Muscle layer of duodenum (tissue), 2 donors: ENCODE data around the gene SGO1.
"Not testable (repeated sequence)": the region's sequence is repeated elsewhere in the genome, so short reads cannot be mapped to it uniquely, and the experiment has no call there.

Experiments
- H3K27ac ChIP-seq: one replicate; pipeline ENCODE4 v1.7.0; 2013; ENCODE audit warnings: mild to moderate bottlenecking, low read length
- H3K27me3 ChIP-seq: one replicate; pipeline ENCODE4 v1.7.0; 2013; ENCODE audit warnings: low read depth, mild to moderate bottlenecking, control low read depth, low read length
- H3K36me3 ChIP-seq, 2 donors: one replicate each; pipeline ENCODE4 v1.7.0; 2013; ENCODE audit warnings: low read length in 2 of 2, control low read depth in 1 of 2, mild to moderate bottlenecking in 1 of 2; ENCODE audit not compliant: insufficient read depth in 2 of 2, control insufficient read depth in 1 of 2
- H3K4me1 ChIP-seq, 2 donors: one replicate each; pipeline ENCODE4 v1.7.0; 2013; ENCODE audit warnings: low read length in 2 of 2, mild to moderate bottlenecking in 2 of 2, control low read depth in 1 of 2, moderate library complexity in 1 of 2; ENCODE audit not compliant: insufficient read depth in 2 of 2, control insufficient read depth in 1 of 2
- H3K4me3 ChIP-seq, 2 donors: one replicate each; pipeline ENCODE4 v1.7.0; 2013; ENCODE audit warnings: low read length in 2 of 2, low read depth in 1 of 2, mild to moderate bottlenecking in 1 of 2
- H3K9me3 ChIP-seq, 2 donors: one replicate each; pipeline ENCODE4 v1.7.0; 2013; ENCODE audit warnings: low read length in 2 of 2, control low read depth in 1 of 2, mild to moderate bottlenecking in 1 of 2; ENCODE audit not compliant: control insufficient read depth in 1 of 2
- donor health status: healthy.

The SGO1 gene

DNA sequence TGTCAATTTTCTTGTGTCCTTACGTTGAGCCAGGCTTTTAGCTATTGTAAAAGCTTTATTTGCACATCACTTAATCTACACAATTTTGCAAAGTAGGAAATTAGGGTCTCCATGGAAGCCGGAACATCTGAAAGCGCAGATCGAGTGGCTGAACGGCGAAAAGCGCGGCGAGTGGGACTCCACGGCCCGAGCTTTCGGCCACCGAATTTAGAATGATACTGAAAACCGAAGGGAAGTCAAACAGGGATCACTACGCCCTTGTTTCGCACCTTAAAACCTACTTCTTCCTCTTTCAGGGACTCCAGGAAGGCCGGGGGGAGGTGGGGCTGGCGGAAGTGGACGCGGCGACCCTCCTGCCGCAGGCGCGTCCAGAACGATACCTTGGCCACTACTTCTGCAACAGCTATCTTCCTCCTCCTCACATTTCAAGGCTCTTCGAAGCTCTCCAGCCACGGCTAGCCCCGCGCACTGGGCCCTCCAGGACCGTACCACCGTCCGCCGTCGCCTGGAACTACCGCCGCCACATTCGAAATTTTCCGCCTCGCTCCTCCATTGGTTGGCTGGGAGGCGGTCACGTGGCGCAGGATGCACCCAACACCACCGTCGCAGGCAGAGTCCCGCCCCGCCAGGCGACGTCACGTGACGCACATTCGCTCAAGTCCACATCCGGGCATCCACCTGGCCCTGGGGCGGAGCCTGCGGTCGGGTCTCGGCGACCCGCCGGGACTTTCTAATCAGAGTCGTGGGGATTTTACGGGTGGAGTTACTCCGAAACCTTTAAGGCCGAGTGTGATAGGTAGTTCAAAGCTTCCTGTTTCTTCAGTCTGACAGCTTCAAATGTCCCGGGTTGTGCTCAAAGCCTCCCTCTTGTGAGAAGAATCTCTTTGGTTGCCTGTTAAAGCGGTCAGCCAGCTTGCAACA is at the start of gene SGO1:
Gene SGO1 (minus strand): TSS at position 528 of the 921 bp plus-strand sequence. CDS start 2,179 bp downstream, outside the sequence.
- no peaks in the 10 kb centered on the region for H3K9me3 ChIP-seq
- peaks cover 0 to 16% of the 10 kb centered on the region in 2 donors for H3K4me1 ChIP-seq
- H3K27ac ChIP-seq, result peak within 1 kb of the TSS; percentile 99
- H3K27me3 ChIP-seq, result no peaks in the 10 kb centered on the region
- peak within 1 kb of the TSS; percentile 98 for H3K4me3 ChIP-seq
- no peaks in the 10 kb centered on the region for H3K36me3 ChIP-seq

DNA sequence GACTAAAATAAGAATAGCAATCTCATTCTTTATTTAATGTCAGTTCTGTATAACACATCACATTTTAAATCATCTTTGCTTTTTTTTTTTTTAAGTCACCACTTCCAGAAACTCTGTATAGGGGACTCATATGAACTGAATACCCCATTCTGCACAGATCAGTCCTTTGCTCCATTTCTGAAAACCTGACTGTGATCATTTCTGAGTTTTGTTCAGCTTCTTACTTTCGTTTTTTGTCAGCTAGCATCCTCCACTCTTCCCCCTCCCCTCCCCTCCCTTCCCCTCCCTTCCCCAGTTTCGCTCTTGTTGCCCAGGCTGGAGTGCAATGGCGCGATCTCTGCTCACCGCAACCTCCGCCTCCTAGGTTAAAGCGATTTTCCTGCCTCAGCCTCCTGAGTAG is 49.8 kb upstream of the SGO1 start:
- no peaks in the 10 kb centered on the region for H3K27me3 ChIP-seq
- H3K4me1 ChIP-seq, result no peaks in the 10 kb centered on the region
- H3K27ac ChIP-seq, result no peak overlapping the region
- H3K9me3 ChIP-seq, result no peaks in the 10 kb centered on the region
- no peak overlapping the region for H3K4me3 ChIP-seq
- H3K36me3 ChIP-seq, result no peaks in the 10 kb centered on the region

DNA sequence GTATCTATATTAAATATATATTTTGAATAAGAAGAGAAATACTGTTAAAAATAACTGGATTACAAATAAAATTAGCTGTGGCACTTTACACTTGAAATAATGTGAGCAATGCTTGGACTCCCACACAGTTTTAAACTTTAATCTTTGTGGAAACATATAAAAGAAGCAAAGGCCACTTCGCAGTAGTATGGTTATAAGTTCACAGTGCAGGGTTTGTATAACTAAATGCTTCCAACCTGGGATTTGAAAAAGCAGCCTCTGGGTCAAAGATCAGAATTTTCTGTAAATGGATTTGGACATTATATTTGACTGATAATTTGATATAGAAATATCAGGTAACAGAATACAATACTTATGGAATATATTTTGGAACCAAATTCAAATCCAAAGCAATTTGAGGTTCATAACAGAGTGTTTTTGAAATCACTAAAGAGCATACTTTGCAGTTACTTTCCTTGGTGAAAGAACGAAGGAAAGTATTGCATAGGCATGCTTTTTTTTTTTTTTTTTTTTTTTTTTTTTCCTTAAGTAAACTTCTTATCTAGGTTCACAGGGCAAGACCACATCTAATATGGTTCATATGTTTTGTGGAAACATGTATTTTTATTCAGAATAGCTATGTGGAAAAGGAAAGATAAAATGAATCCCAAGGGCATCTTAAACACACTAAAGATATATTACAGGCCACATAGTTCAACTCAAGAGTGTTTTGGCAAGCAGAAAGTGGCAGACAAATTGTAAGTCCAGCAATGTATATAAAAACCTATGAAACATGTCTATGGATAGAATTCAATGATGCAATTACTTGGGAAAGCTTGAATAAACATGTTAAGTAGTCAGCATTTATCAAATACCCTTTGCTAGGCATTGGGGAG is 47.1 kb upstream of the SGO1 start:
- no peaks in the 10 kb centered on the region for H3K4me1 ChIP-seq
- H3K4me3 ChIP-seq, result no peak overlapping the region
- H3K9me3 ChIP-seq, result no peaks in the 10 kb centered on the region
- no peaks in the 10 kb centered on the region for H3K36me3 ChIP-seq
- H3K27ac ChIP-seq, result no peak overlapping the region
- H3K27me3 ChIP-seq, result no peaks in the 10 kb centered on the region

DNA sequence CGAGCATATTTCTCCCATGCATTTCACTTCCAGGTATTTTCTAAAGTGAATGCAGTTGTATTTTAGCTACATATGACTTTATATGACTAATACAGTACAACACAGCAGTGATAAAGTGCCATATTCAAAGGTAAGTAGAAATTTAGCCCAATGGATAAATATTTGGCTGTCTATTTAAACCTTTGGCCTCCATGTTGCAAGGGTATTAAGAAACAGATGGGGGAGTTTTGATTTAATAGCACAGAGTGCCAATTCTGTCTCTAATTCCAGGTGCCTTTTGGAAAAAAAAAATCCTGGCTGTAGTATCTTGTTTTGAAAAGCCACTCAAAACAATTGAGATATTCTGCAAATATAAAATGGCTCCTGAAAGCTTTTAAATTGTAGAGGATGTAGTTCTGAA is 44.9 kb upstream of the SGO1 start:
- H3K4me1 ChIP-seq, result no peaks in the 10 kb centered on the region
- H3K27ac ChIP-seq, result no peak overlapping the region
- H3K27me3 ChIP-seq, result no peaks in the 10 kb centered on the region
- H3K4me3 ChIP-seq, result no peak overlapping the region
- H3K36me3 ChIP-seq, result no peaks in the 10 kb centered on the region
- H3K9me3 ChIP-seq, result no peaks in the 10 kb centered on the region

DNA sequence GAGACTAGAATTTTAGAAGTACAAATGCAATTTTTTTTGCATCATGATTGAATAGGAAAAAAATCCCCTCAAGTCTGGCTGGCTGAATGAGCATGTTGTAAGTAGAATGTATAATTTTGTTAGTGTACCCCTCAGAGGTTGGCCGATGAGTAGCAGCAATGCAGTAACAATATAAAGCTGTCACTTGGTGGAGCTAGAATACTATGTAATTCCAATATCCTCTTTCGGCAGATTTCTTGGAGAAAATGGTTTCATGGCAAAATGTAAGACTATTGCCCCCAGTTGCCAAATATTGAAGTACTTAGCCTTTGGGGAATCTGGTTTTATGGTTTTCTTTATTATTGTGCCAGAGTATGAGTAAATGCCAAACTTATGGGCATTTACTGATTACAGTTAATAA is 39.8 kb upstream of the SGO1 start:
- no peaks in the 10 kb centered on the region for H3K36me3 ChIP-seq
- no peaks in the 10 kb centered on the region for H3K27me3 ChIP-seq
- no peak overlapping the region for H3K4me3 ChIP-seq
- H3K4me1 ChIP-seq, result no peaks in the 10 kb centered on the region
- no peaks in the 10 kb centered on the region for H3K9me3 ChIP-seq
- no peak overlapping the region for H3K27ac ChIP-seq

DNA sequence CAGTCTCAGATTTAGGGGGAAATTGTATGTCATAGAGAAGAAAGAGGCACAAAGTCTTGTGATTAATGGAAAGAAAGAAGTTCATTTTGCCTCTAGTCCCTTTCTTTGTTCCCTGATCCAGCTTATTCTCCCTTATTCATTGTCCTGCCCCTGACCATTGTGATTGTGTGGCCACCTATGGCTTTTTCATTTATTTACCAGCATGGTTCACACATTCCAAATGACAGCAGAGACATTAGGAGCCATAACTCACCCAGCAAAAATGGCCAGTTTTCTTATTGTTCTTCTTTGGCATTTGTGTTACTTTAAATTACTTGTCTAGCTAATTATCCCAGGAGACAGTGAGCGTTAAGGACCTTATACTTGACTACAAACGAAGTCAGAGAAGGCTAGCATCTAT is 36.3 kb upstream of the SGO1 start:
- Histone ChIP-seq H3K4me3 (no peak overlapping the region), H3K36me3 (no peaks in the 10 kb centered on the region), H3K4me1 (no peaks in the 10 kb centered on the region), H3K9me3 (no peaks in the 10 kb centered on the region), H3K27me3 (no peaks in the 10 kb centered on the region), H3K27ac (no peak overlapping the region)

DNA sequence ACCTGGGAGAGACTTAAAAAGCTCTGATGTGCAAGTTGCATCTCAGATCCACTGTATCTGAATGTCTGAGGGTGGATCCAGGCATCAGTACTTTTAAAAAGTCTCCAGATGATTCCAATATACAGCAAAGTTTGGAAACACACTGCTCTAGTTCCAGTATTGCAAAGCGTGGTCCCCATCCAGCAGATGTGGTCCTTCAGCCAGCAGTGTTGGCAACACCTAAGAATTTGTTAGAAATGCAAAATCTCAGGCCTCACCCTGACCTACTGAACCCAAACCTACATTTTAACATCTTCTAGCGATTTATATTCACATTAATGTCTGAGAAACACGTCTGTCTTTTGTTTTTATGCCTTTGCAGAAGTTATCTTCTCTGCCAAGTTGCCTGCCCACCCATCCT is 32.2 kb upstream of the SGO1 start:
- H3K4me3 ChIP-seq, result no peak overlapping the region
- H3K9me3 ChIP-seq, result no peaks in the 10 kb centered on the region
- no peaks in the 10 kb centered on the region for H3K27me3 ChIP-seq
- H3K4me1 ChIP-seq, result no peaks in the 10 kb centered on the region
- H3K36me3 ChIP-seq, result no peaks in the 10 kb centered on the region
- no peak overlapping the region for H3K27ac ChIP-seq

DNA sequence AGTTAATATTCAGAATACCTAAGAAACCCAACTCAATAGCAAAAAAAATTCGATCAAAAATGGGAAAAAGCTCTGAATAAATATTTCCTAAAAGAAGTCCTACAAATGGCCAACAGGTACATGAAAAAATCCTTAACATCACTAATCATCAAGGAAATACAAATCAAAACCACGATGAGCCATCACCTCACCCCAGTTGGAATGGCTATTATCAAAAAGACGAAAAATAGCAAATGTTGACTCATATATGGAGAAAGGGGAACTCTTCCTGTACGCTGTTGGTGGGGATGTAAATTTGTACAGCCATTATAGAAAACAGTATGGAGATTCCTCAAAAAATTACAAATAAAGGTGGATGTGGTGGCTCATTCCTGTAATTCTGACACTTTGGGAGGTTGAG is 29.6 kb upstream of the SGO1 start:
- no peaks in the 10 kb centered on the region for H3K9me3 ChIP-seq
- no peaks in the 10 kb centered on the region for H3K36me3 ChIP-seq
- H3K4me1 ChIP-seq, result no peaks in the 10 kb centered on the region

DNA sequence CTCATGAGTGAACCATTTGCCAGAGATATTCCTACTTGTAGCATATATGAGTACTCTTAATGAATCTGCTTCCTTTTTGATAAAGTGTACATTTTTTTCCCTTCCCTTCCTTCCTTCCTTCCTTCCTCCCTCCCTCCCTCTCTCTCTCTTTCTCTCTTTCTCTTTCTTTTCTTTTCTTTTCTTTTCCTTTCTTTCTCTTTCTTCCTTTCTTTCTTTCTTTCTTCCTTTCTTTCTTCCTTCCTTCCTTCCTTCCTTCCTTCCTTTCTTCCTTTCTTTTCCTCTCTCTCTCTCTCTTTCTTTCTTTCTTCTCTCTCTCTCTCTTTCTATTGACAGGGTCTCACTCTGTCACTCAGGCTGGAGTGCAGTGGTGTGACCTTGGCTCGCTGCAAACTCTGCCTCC is 27.5 kb upstream of the SGO1 start:
- not testable (repeated sequence) for H3K9me3 ChIP-seq, H3K4me3 ChIP-seq, H3K4me1 ChIP-seq, H3K36me3 ChIP-seq, H3K27me3 ChIP-seq, H3K27ac ChIP-seq

More for the DNA sequence above, 29.6 kb upstream of the SGO1 start:
- Histone ChIP-seq H3K27me3 (no peaks in the 10 kb centered on the region), H3K27ac (no peak overlapping the region), H3K4me3 (no peak overlapping the region)

DNA sequence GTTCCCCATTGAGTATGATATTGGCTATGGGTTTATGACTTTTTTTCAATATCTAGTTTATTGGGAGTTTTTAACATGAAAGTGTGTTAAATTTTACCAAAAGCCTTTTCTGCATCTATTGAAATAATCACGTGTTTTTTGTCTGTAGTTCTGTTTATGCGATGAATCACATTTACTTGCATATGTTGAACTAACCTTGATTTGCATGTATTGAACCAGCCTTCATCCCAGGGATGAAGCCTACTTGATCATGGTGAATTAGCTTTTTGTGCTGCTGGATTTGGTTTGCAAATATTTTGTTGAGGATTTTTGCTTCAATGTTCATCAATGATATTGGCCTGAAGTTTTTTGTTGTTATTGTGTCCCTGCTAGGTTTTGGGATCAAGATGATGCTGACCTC is 21.9 kb upstream of the SGO1 start:
- H3K27me3 ChIP-seq, H3K9me3 ChIP-seq, H3K4me1 ChIP-seq, H3K36me3 ChIP-seq, H3K4me3 ChIP-seq, H3K27ac ChIP-seq: not testable (repeated sequence)

DNA sequence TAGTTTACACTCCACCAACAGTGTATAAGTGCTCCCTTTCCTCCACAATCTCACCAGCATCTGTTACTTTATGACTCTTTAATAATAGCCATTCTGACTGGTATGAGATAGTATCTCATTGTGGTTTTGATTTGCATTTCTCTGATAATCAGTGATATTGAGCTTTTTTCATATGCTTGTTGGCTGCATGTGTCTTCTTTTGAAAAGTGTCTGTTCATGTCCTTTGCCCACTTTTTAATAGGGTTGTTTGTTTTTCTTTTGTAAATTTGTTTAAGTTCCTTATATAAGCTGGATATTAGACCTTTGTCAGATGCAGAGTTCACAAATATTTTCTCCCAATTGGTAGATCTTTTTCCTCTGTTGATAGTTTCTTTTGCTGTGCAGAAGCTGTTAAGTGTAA is 19.9 kb upstream of the SGO1 start:
- H3K9me3 ChIP-seq, H3K27ac ChIP-seq, H3K4me3 ChIP-seq, H3K4me1 ChIP-seq, H3K27me3 ChIP-seq, H3K36me3 ChIP-seq: not testable (repeated sequence)
